Right lobe of liver (tissue), 6 donors: ENCODE data around the gene ZSCAN21. TPM values are rescaled to one million over a fixed set of nuclear protein-coding genes. Genes with fewer than 3 reads are reported as not detected.

Experiments
- ATAC-seq, 4 donors: fragments of 200-7000 bp; cut with Tn5 transposase; one replicate each; pipeline ENCODE4 v1.9.1; 2020; ENCODE audit warnings: mild to moderate bottlenecking in 4 of 4, moderate library complexity in 4 of 4
- DNase-seq, 3 donors: peaks; one replicate each; pipeline ENCODE4 v3.0.0-alpha.2; 2020
- H3K27ac ChIP-seq, 3 donors: fragments of 200-600 bp; one replicate each; pipeline ENCODE4 v1.8.0; 2022
- H3K27me3 ChIP-seq, 2 donors: fragments of 200-600 bp; one replicate each; pipeline ENCODE4 v1.8.0; 2022
- H3K36me3 ChIP-seq, 4 donors: fragments of 200-600 bp; sonication (generic) in 1 of 4; one replicate each; pipeline versions ENCODE4 v1.5.1 to v1.8.0; 2017 to 2022; ENCODE audit warnings: control low read depth in 1 of 4
- H3K4me1 ChIP-seq, 4 donors: fragments of 200-600 bp; sonication (generic) in 1 of 4; one replicate each; pipeline versions ENCODE4 v1.5.1 to v1.8.0; 2017 to 2022; ENCODE audit warnings: control low read depth in 1 of 4
- H3K4me3 ChIP-seq, 3 donors: fragments of 200-600 bp; one replicate each; pipeline ENCODE4 v1.8.0; 2022
- H3K9me3 ChIP-seq, 4 donors: fragments of 200-600 bp; sonication (generic) in 1 of 4; one replicate each; pipeline versions ENCODE4 v1.5.1 to v1.8.0; 2017 to 2022; ENCODE audit warnings: control low read depth in 1 of 4
- POLR2A ChIP-seq: fragments of 450-650 bp; IDR thresholded peaks from one replicate; pipeline ENCODE4 v1.6.1; 2017; ENCODE audit warnings: antibody characterized with exemption, mild to moderate bottlenecking
- WGBS: methylation state at CpG from one replicate; pipeline ENCODE4 v1.1.6; 2018; ENCODE audit warnings: low coverage, low lambda C conversion rate; ENCODE audit not compliant: insufficient coverage; ENCODE audit errors: missing lambda C conversion rate; 5-methylcytosine and 5-hydroxymethylcytosine counted together
- intact Hi-C, 2 donors: fragments of 100-400 bp; cut with DNase I; formaldehyde crosslinking; loops; one replicate each; pipeline versions ENCODE4 v1.11.2 to v1.14.1; 2022
- total RNA-seq, 6 experiments: library from RNA; depleted of rRNA in 2 of 6; stranded (reverse); fragments of >200 nt in 2 of 6; fragmentation: NEBNext Ultra II Directional in 3 of 6; extraction: Animal tissue kit (Norgen Biotek cat#: 25700) in 3 of 6; gene quantifications; one replicate each; pipeline versions ENCODE4 v1.1.0 to v1.2.4, GENCODE V29; 2016 to 2023
- TF ChIP-seq, protein P1 (sequence below), 4 donors: fragments of 200-600 bp in 3 of 4; fragments of 450-650 bp in 1 of 4; IDR thresholded peaks; one replicate each; pipeline versions ENCODE4 v1.5.1 to v1.8.0; 2016 to 2022; ENCODE audit warnings: antibody characterized with exemption in 4 of 4, mild to moderate bottlenecking in 2 of 4
- donor health status: DM: no; HTN: yes; CAD: no.
- donor health status: DM: no; HTN: no; CAD: no.
- donor health status: DM: no; HTN: no; CAD: no.
- donor health status: DM: no; HTN: yes; CAD: no.
- donor health status: DM: no; HTN: yes; CAD: no.

Gene ZSCAN21
- total RNA-seq, 6 experiments from 2014 or later = 4.3 to 8.1 (median 5.7) TPM

GRCh38 chr7:100053215-100053614 lies 3.6 kb downstream of the ZSCAN21 start:
- peaks cover 0 to 5% (median 0%) of the 10 kb centered on the region in 4 donors for H3K4me1 ChIP-seq
- ATAC-seq = peak; percentile 63 to 84 (median 78)
- intact Hi-C loops = loop anchor here in 1 of 2 donors (10.0 kb wide), 1 partner anchor 138 kb away; the partner anchor contains the start of gene TRIM4
- H3K36me3 ChIP-seq = peaks cover 0 to 19% (median 5%) of the 10 kb centered on the region in 4 donors
- no peak overlapping the region for H3K4me3 ChIP-seq
- no peaks in the 10 kb centered on the region for H3K9me3 ChIP-seq
- TF ChIP-seq, protein P1, sequence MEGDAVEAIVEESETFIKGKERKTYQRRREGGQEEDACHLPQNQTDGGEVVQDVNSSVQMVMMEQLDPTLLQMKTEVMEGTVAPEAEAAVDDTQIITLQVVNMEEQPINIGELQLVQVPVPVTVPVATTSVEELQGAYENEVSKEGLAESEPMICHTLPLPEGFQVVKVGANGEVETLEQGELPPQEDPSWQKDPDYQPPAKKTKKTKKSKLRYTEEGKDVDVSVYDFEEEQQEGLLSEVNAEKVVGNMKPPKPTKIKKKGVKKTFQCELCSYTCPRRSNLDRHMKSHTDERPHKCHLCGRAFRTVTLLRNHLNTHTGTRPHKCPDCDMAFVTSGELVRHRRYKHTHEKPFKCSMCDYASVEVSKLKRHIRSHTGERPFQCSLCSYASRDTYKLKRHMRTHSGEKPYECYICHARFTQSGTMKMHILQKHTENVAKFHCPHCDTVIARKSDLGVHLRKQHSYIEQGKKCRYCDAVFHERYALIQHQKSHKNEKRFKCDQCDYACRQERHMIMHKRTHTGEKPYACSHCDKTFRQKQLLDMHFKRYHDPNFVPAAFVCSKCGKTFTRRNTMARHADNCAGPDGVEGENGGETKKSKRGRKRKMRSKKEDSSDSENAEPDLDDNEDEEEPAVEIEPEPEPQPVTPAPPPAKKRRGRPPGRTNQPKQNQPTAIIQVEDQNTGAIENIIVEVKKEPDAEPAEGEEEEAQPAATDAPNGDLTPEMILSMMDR (IDR thresholded peaks at IDR 0.05) = peak in 3 of 4 donors; percentile 44 to 66 (median 45)
- no peak for TF ChIP-seq POLR2A
- 9% methylated on average over 3 of the region's 3 CpGs for WGBS
- H3K27ac ChIP-seq = no peak overlapping the region
- no peaks in the 10 kb centered on the region for H3K27me3 ChIP-seq
- peak in 1 of 3 donors; percentile 64 for DNase-seq

DNA sequence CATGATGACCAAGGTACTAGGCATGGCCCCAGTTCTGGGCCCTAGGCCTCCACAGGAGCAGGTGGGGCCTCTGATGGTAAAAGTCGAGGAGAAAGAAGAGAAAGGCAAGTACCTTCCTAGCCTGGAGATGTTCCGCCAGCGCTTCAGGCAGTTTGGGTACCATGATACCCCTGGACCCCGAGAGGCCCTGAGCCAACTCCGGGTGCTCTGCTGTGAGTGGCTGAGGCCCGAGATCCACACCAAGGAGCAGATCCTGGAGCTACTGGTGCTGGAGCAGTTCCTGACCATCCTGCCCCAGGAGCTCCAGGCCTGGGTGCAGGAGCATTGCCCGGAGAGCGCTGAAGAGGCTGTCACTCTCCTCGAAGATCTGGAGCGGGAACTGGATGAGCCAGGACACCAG lies 7.4 kb downstream of the ZSCAN21 start:
- Histone ChIP-seq H3K4me3 (no peak overlapping the region), H3K27ac (no peak overlapping the region), H3K4me1 (no peaks in the 10 kb centered on the region), H3K36me3 (peaks cover 0 to 39% (median 15%) of the 10 kb centered on the region in 4 donors), H3K9me3 (no peaks in the 10 kb centered on the region), H3K27me3 (no peaks in the 10 kb centered on the region)
- TF ChIP-seq, protein P1 (IDR thresholded peaks at IDR 0.05) = no peak
- TF ChIP-seq POLR2A = no peak
- intact Hi-C loops = loop anchor here in 1 of 2 donors (5.0 to 10.0 kb wide), 2 partner anchors 65 to 142 kb away; partner anchors contain the start of gene TRIM4
- WGBS = 86% methylated on average over 3 of the region's 10 CpGs
- DNase-seq (no peak), ATAC-seq (no peak)

DNA sequence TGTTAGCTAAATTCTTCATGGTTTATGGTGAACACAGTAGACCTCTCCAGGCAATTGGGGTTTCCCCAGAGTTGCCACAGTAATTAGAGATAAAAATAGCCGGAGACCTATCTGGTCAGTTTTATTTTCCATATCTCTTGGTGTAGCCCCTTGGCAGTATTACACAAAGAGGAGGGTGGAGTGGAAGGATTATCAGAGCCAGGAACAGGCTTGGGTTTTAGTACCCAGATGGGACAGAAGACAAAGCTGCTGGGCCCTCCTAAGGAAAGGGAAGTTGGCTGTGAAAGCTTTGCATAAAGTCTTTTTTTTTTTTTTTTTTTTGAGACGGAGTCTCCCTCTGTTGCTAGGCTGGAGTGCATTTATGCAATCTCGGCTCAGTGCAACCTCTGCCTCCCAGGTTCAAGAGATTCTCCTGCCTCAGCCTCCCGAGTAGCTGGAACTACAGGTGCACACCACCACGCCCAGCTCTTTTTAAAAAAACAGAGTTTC lies 9.7 kb downstream of the ZSCAN21 start:
- DNase-seq (no peak), ATAC-seq (no peak)
- 78% methylated on average over 5 of the region's 5 CpGs for WGBS
- no peak for TF ChIP-seq POLR2A
- TF ChIP-seq, protein P1 (IDR thresholded peaks at IDR 0.05) = no peak
- H3K4me1 ChIP-seq = no peaks in the 10 kb centered on the region
- H3K9me3 ChIP-seq = no peaks in the 10 kb centered on the region
- H3K4me3 ChIP-seq = no peak overlapping the region
- intact Hi-C loops = loop anchor here in 1 of 2 donors (5.0 to 10.0 kb wide), 2 partner anchors 67 to 144 kb away; partner anchors contain the start of gene TRIM4
- H3K27ac ChIP-seq = no peak overlapping the region
- H3K27me3 ChIP-seq = no peaks in the 10 kb centered on the region
- H3K36me3 ChIP-seq = peaks cover 0 to 46% (median 19%) of the 10 kb centered on the region in 4 donors

GRCh38 chr7:100061518-100062193 lies 12.1 kb downstream of the ZSCAN21 start:
- intact Hi-C loops = no loop called here
- H3K9me3 ChIP-seq = no peaks in the 10 kb centered on the region
- no peak for DNase-seq
- 87% methylated on average over 9 of the region's 11 CpGs for WGBS
- peaks cover 0 to 48% (median 19%) of the 10 kb centered on the region in 4 donors for H3K36me3 ChIP-seq
- peaks cover 0 to 21% (median 8%) of the 10 kb centered on the region in 4 donors for H3K4me1 ChIP-seq
- H3K27me3 ChIP-seq = no peaks in the 10 kb centered on the region
- no peak overlapping the region for H3K4me3 ChIP-seq
- TF ChIP-seq, protein P1 (IDR thresholded peaks at IDR 0.05) = no peak
- TF ChIP-seq POLR2A = no peak
- no peak overlapping the region for H3K27ac ChIP-seq
- no peak for ATAC-seq
